ENCODE results near the gene ABCB8. TPM values are rescaled to one million over a fixed set of nuclear protein-coding genes. Genes with fewer than 3 reads are reported as not detected.

ABCB8 gene
- total and polyA plus RNA-seq, 7 experiments from 2014 or later = 13.8 to 88.0 (median 64.4) TPM

GRCh38 chr7:151091431-151091830, 63.2 kb downstream of the ABCB8 start:
- Histone ChIP-seq H3K9me3 (ENCODE audit: control insufficient read depth in 2 of 3, low read length in 3 of 3) (no peaks in the 10 kb centered on the region), H3K4me1 (ENCODE audit: control insufficient read depth in 2 of 2, insufficient read depth in 2 of 2, low read length in 2 of 2) (peaks cover 5 to 9% of the 10 kb centered on the region in 2 donors), H3K27ac (ENCODE audit: low read depth, low read length) (no peak overlapping the region), H3K27me3 (ENCODE audit: control insufficient read depth in 2 of 2, insufficient read depth in 2 of 2, low read length in 2 of 2) (no peaks in the 10 kb centered on the region), H3K36me3 (ENCODE audit: control insufficient read depth in 2 of 3, insufficient read depth in 3 of 3, low read length in 3 of 3) (no peaks in the 10 kb centered on the region), H3K4me3 (ENCODE audit: low read length) (no peak overlapping the region)
- H3K27me3 Mint-ChIP-seq = no peaks in the 10 kb centered on the region
- intact Hi-C loops (cut with micrococcal nuclease) = loop anchor here in 1 of 2 donors (5.0 kb wide), 1 partner anchor 34 kb away; the partner anchor contains the start of genes CDK5 and SLC4A2
- no peak overlapping the region for H3K4me3 Mint-ChIP-seq
- peaks cover 0 to 1% (median 0%) of the 10 kb centered on the region in 11 donors for H3K9me3 Mint-ChIP-seq
- POLR2A ChIA-PET = no interaction called here
- H3K27ac Mint-ChIP-seq = peak overlapping the region in 1 of 9 donors; percentile 43
- no peaks in the 10 kb centered on the region for H3K36me3 Mint-ChIP-seq
- ATAC-seq (no peak), DNase-seq (no peak)
- H3K4me1 Mint-ChIP-seq = peaks cover 8 to 26% (median 23%) of the 10 kb centered on the region in 7 donors
- CTCF ChIA-PET = no interaction called here

GRCh38 chr7:151091988-151092387, 63.7 kb downstream of the ABCB8 start:
- CTCF ChIA-PET = no interaction called here
- no peak for DNase-seq
- peaks cover 8 to 26% (median 20%) of the 10 kb centered on the region in 7 donors for H3K4me1 Mint-ChIP-seq
- no peaks in the 10 kb centered on the region for H3K27me3 Mint-ChIP-seq
- intact Hi-C loops (cut with micrococcal nuclease) = loop anchor here in 1 of 2 donors (5.0 kb wide), 1 partner anchor 35 kb away; the partner anchor contains the start of genes CDK5 and SLC4A2
- Histone ChIP-seq H3K4me3 (ENCODE audit: low read length) (no peak overlapping the region), H3K9me3 (ENCODE audit: control insufficient read depth in 2 of 3, low read length in 3 of 3) (no peaks in the 10 kb centered on the region), H3K27ac (ENCODE audit: low read depth, low read length) (no peak overlapping the region), H3K27me3 (ENCODE audit: control insufficient read depth in 2 of 2, insufficient read depth in 2 of 2, low read length in 2 of 2) (no peaks in the 10 kb centered on the region), H3K36me3 (ENCODE audit: control insufficient read depth in 2 of 3, insufficient read depth in 3 of 3, low read length in 3 of 3) (no peaks in the 10 kb centered on the region), H3K4me1 (ENCODE audit: control insufficient read depth in 2 of 2, insufficient read depth in 2 of 2, low read length in 2 of 2) (peaks cover 5 to 9% of the 10 kb centered on the region in 2 donors)
- no peak overlapping the region for H3K4me3 Mint-ChIP-seq
- no peak for ATAC-seq
- no peak overlapping the region for H3K27ac Mint-ChIP-seq
- H3K36me3 Mint-ChIP-seq = no peaks in the 10 kb centered on the region
- peaks cover 0 to 1% (median 0%) of the 10 kb centered on the region in 11 donors for H3K9me3 Mint-ChIP-seq
- POLR2A ChIA-PET = interaction anchor here (0.7 kb wide), 1 partner anchor 16 kb away, joined by 3 read pairs; no protein-coding TSS in a partner anchor

GRCh38 chr7:151093748-151094147, 65.5 kb downstream of the ABCB8 start:
- Mint-ChIP-seq H3K27me3 (no peaks in the 10 kb centered on the region), H3K36me3 (no peaks in the 10 kb centered on the region), H3K4me1 (peaks cover 3 to 20% (median 16%) of the 10 kb centered on the region in 7 donors), H3K9me3 (peaks cover 0 to 1% (median 0%) of the 10 kb centered on the region in 11 donors), H3K4me3 (no peak overlapping the region), H3K27ac (no peak overlapping the region)
- ChIA-PET POLR2A (no interaction called here), CTCF (interaction anchor here (1.1 kb wide), 1 partner anchor 17 kb away, joined by 7 read pairs; no protein-coding TSS in a partner anchor)
- no peak for ATAC-seq
- no peak overlapping the region for H3K27ac ChIP-seq (ENCODE audit: low read depth, low read length)
- no peaks in the 10 kb centered on the region for H3K36me3 ChIP-seq (ENCODE audit: control insufficient read depth in 2 of 3, insufficient read depth in 3 of 3, low read length in 3 of 3)
- intact Hi-C loops (cut with micrococcal nuclease) = loop anchor here in 1 of 2 donors (5.0 kb wide), 1 partner anchor 36 kb away; the partner anchor contains the start of genes CDK5 and SLC4A2
- no peaks in the 10 kb centered on the region for H3K9me3 ChIP-seq (ENCODE audit: control insufficient read depth in 2 of 3, low read length in 3 of 3)
- no peak for DNase-seq
- H3K4me1 ChIP-seq (ENCODE audit: control insufficient read depth in 2 of 2, insufficient read depth in 2 of 2, low read length in 2 of 2) = no peaks in the 10 kb centered on the region
- no peak overlapping the region for H3K4me3 ChIP-seq (ENCODE audit: low read length)
- no peaks in the 10 kb centered on the region for H3K27me3 ChIP-seq (ENCODE audit: control insufficient read depth in 2 of 2, insufficient read depth in 2 of 2, low read length in 2 of 2)

GRCh38 chr7:151094675-151095074, 66.4 kb downstream of the ABCB8 start:
- peak overlapping the region in 1 of 9 donors; percentile 3 for H3K27ac Mint-ChIP-seq
- H3K27me3 ChIP-seq (ENCODE audit: control insufficient read depth in 2 of 2, insufficient read depth in 2 of 2, low read length in 2 of 2) = no peaks in the 10 kb centered on the region
- CTCF ChIA-PET = no interaction called here
- H3K9me3 ChIP-seq (ENCODE audit: control insufficient read depth in 2 of 3, low read length in 3 of 3) = no peaks in the 10 kb centered on the region
- H3K27ac ChIP-seq (ENCODE audit: low read depth, low read length) = no peak overlapping the region
- H3K4me1 ChIP-seq (ENCODE audit: control insufficient read depth in 2 of 2, insufficient read depth in 2 of 2, low read length in 2 of 2) = no peaks in the 10 kb centered on the region
- ATAC-seq (no peak), DNase-seq (no peak)
- no peak overlapping the region for H3K4me3 ChIP-seq (ENCODE audit: low read length)
- H3K4me1 Mint-ChIP-seq = peaks cover 0 to 10% (median 8%) of the 10 kb centered on the region in 7 donors
- no peaks in the 10 kb centered on the region for H3K36me3 ChIP-seq (ENCODE audit: control insufficient read depth in 2 of 3, insufficient read depth in 3 of 3, low read length in 3 of 3)
- no peaks in the 10 kb centered on the region for H3K36me3 Mint-ChIP-seq
- POLR2A ChIA-PET = interaction anchor here (1.3 kb wide), 1 partner anchor 12 kb away, joined by 4 read pairs; the partner anchor contains the start of gene TMUB1
- no peaks in the 10 kb centered on the region for H3K27me3 Mint-ChIP-seq
- H3K4me3 Mint-ChIP-seq = no peak overlapping the region
- peaks cover 0 to 1% (median 0%) of the 10 kb centered on the region in 11 donors for H3K9me3 Mint-ChIP-seq
- intact Hi-C loops (cut with micrococcal nuclease) = loop anchor here in 1 of 2 donors (5.0 kb wide), 1 partner anchor 37 kb away; the partner anchor contains the start of genes CDK5 and SLC4A2

GRCh38 chr7:151095123-151095797, 67.0 kb downstream of the ABCB8 start:
- H3K9me3 ChIP-seq (ENCODE audit: control insufficient read depth in 2 of 3, low read length in 3 of 3) = no peaks in the 10 kb centered on the region
- no peak overlapping the region for H3K27ac ChIP-seq (ENCODE audit: low read depth, low read length)
- no peaks in the 10 kb centered on the region for H3K36me3 ChIP-seq (ENCODE audit: control insufficient read depth in 2 of 3, insufficient read depth in 3 of 3, low read length in 3 of 3)
- intact Hi-C loops (cut with micrococcal nuclease) = no loop called here
- Mint-ChIP-seq H3K4me1 (peaks cover 0 to 8% (median 5%) of the 10 kb centered on the region in 7 donors), H3K4me3 (no peak overlapping the region), H3K36me3 (no peaks in the 10 kb centered on the region), H3K9me3 (peaks cover 0 to 1% (median 0%) of the 10 kb centered on the region in 11 donors), H3K27me3 (no peaks in the 10 kb centered on the region), H3K27ac (peak overlapping the region in 1 of 9 donors; percentile 3)
- ATAC-seq (no peak), DNase-seq (no peak)
- H3K27me3 ChIP-seq (ENCODE audit: control insufficient read depth in 2 of 2, insufficient read depth in 2 of 2, low read length in 2 of 2) = no peaks in the 10 kb centered on the region
- H3K4me3 ChIP-seq (ENCODE audit: low read length) = no peak overlapping the region
- POLR2A ChIA-PET = interaction anchor here (1.3 kb wide), 1 partner anchor 12 kb away, joined by 4 read pairs; the partner anchor contains the start of gene TMUB1
- H3K4me1 ChIP-seq (ENCODE audit: control insufficient read depth in 2 of 2, insufficient read depth in 2 of 2, low read length in 2 of 2) = no peaks in the 10 kb centered on the region
- CTCF ChIA-PET = no interaction called here

- ATAC-seq (peak; percentile 26), DNase-seq (no peak)
- Mint-ChIP-seq H3K4me1 (peaks cover 0 to 8% (median 5%) of the 10 kb centered on the region in 7 donors), H3K4me3 (no peak overlapping the region), H3K27me3 (no peaks in the 10 kb centered on the region), H3K9me3 (peaks cover 0 to 1% (median 0%) of the 10 kb centered on the region in 11 donors), H3K27ac (no peak overlapping the region), H3K36me3 (no peaks in the 10 kb centered on the region)
- H3K4me3 ChIP-seq (ENCODE audit: low read length) = no peak overlapping the region
- intact Hi-C loops (cut with micrococcal nuclease) = no loop called here
- no peaks in the 10 kb centered on the region for H3K9me3 ChIP-seq (ENCODE audit: control insufficient read depth in 2 of 3, low read length in 3 of 3)
- ChIA-PET CTCF (interaction anchor here (0.9 kb wide), 1 partner anchor 33 kb away, joined by 3 read pairs; no protein-coding TSS in a partner anchor), POLR2A (no interaction called here)
- H3K36me3 ChIP-seq (ENCODE audit: control insufficient read depth in 2 of 3, insufficient read depth in 3 of 3, low read length in 3 of 3) = no peaks in the 10 kb centered on the region
- H3K4me1 ChIP-seq (ENCODE audit: control insufficient read depth in 2 of 2, insufficient read depth in 2 of 2, low read length in 2 of 2) = no peaks in the 10 kb centered on the region
- no peaks in the 10 kb centered on the region for H3K27me3 ChIP-seq (ENCODE audit: control insufficient read depth in 2 of 2, insufficient read depth in 2 of 2, low read length in 2 of 2)
- H3K27ac ChIP-seq (ENCODE audit: low read depth, low read length) = no peak overlapping the region
Measured at GRCh38 chr7:151095828-151096475, 67.7 kb downstream of the ABCB8 start.

Measured in naive thymus-derived CD4-positive, alpha-beta T cell (primary cell).